ENCODE data around the gene FADS1.

GRCh38 chr11:61799665-61800284 is 17.0 kb downstream of the FADS1 start:
- TF ChIP-seq CTCF (conservative IDR thresholded peaks at IDR 0.05; ENCODE audit: low read depth, low read length), result no peak
- no peak for TF ChIP-seq EZH2 (IDR thresholded peaks at IDR 0.05; ENCODE audit: borderline replicate concordance, low read depth, low read length, poor library complexity, severe bottlenecking)

Data from A673 (cell line).